Lower leg skin (tissue), 4 donors: ENCODE data around the gene HEATR5A. TPM values are rescaled to one million over a fixed set of nuclear protein-coding genes. Genes with fewer than 3 reads are reported as not detected.
"Not testable (repeated sequence)": the region's sequence is repeated elsewhere in the genome, so short reads cannot be mapped to it uniquely, and the experiment has no call there.

Experiments
- DNase-seq, 2 donors: peaks; one replicate each; pipeline ENCODE4 v3.0.0-alpha.2; 2019; ENCODE audit warnings: low spot score in 2 of 2
- H3K4me3 ChIP-seq: fragments of 200-600 bp; sonication (generic); 2 replicates; pipeline ENCODE4 v1.5.1; 2017; ENCODE audit warnings: mild to moderate bottlenecking, low read depth; ENCODE audit not compliant: poor library complexity, severe bottlenecking
- CTCF ChIP-seq, 3 donors: fragments of 450-650 bp; IDR thresholded peaks; one replicate each; pipeline ENCODE4 v1.5.1; 2016; ENCODE audit warnings: antibody characterized with exemption in 3 of 3, mild to moderate bottlenecking in 3 of 3, moderate library complexity in 2 of 3
- POLR2A ChIP-seq, 2 donors: fragments of 450-650 bp; IDR thresholded peaks; one replicate each; pipeline ENCODE4 v1.6.1; 2016 to 2017; ENCODE audit warnings: antibody characterized with exemption in 2 of 2, mild to moderate bottlenecking in 1 of 2, moderate library complexity in 1 of 2
- WGBS, 2 donors: methylation state at CpG; one replicate each; pipeline ENCODE4 v1.1.5; 2018; 5-methylcytosine and 5-hydroxymethylcytosine counted together
- intact Hi-C: fragments of 100-400 bp; cut with DNase I; formaldehyde crosslinking; loops from one replicate; pipeline ENCODE4 v1.15.0; 2023; ENCODE audit warnings: low total_unique reads
- total RNA-seq, 4 donors: library from RNA; depleted of rRNA; stranded (reverse); fragments of >200 nt; gene quantifications; one replicate each; pipeline ENCODE4 v1.1.0, GENCODE V29; 2016

The HEATR5A gene
- 10 to 100 TPM in 2 of 4 donors, 1 to 10 TPM in 2; 7.3 to 11.6 (median 9.8) TPM for total RNA-seq

- TF ChIP-seq POLR2A (IDR thresholded peaks at IDR 0.05) (no peak), CTCF (IDR thresholded peaks at IDR 0.05) (no peak)
- 4 to 6% methylated on average over 17 to 33 of the region's 56 CpGs for WGBS, 2 donors
- intact Hi-C loops: no loop called here
- peak; percentile 93 to 98 for DNase-seq
- H3K4me3 ChIP-seq: peak within 1 kb of the TSS; percentile 93
Measured at GRCh38 chr14:31420319-31421111, at the start of gene HEATR5A. HEATR5A (minus strand) TSS chr14:31420550; CDS start chr14:31402975, 17,575 bp downstream.

DNA sequence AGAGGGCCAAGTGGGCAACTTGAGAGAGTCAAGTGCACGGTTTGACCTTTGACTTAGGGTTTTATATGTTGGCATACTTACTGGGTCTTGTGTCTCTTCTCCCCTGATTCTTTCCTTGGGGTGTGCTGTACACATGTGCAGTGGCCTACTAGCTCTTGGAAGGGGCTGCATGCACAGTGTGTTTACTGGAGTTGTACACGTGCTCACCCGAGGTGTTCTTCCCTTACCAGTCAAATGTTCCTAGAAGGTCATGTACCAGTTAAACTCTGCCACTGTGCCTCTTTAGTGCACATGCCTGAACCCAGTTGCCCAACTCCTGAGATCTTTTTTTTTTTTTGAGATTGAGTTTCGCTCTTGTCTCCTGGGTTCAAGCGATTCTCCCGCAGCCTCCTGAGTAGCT, 46.2 kb upstream of the HEATR5A start:
- WGBS, 2 donors: 90 to 93% methylated on average over 6 of the region's 6 CpGs
- DNase-seq: no peak
- H3K4me3 ChIP-seq: no peak overlapping the region
- TF ChIP-seq CTCF (IDR thresholded peaks at IDR 0.05): no peak
- no peak for TF ChIP-seq POLR2A (IDR thresholded peaks at IDR 0.05)
- intact Hi-C loops: no loop called here

DNA sequence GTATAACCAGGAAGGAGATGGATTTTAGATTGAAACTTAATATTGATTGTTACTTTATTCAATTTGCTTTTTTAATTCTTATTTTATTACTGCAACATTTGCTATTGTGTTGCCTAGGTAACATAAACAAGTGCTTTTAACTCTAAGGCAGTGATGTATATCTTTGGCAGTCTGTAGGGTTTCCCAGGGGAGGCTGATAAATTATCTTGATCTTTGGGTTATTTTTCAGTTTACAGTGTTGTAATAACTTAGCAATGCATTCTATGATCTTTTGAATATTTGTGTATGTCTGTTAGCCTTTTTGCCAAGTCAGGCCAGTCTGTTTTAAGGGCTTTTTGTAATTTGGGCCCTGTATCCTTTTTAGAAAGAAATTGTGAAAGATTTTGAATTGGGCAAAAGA, 44.8 kb upstream of the HEATR5A start:
- no peak for DNase-seq
- intact Hi-C loops: no loop called here
- no peak for TF ChIP-seq POLR2A (IDR thresholded peaks at IDR 0.05)
- TF ChIP-seq CTCF (IDR thresholded peaks at IDR 0.05): no peak
- H3K4me3 ChIP-seq: no peak overlapping the region

DNA sequence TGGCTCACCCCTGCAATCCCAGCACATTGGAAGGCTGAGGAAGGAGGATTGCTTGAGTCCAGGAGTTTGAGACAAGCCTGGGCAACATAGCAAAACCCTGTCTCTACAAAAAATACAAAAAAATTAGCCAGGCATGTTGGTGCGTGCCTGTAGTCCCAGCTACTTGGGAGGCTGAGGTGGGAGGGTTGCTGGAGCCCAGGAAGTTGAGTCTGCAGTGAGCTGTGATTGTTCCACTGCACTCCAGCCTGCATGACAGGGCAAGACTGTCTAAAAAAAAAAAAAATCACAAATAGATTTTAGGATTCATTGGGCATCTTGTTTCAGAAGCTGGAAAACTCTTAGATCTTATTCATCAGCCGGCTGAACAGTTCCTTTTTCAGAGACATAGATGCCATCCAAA, 42.1 kb upstream of the HEATR5A start:
- intact Hi-C loops, H3K4me3 ChIP-seq, DNase-seq: not testable (repeated sequence)
- WGBS, 2 donors: 54 to 56% methylated on average over 2 of the region's 2 CpGs

DNA sequence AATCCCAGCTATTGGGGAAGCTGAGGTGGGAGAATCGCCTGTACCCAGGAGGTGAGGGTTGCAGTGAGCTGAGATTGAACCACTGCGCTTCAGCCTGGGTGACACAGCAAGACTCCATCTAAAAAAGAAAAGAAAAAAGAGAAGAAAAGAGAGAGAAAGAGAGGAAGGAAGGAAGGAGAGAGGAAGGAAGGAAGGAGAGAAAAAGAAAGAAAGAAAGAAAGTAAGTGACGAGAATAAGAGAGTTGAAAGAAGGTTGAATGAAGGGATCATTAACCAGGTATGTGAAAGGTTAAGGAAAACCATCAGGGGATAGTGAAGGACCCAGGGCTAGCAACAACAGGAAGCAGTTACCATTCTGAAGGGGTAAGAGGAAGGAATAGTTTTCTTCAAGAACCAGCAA, 41.2 kb upstream of the HEATR5A start:
- 88 to 94% methylated on average over 3 of the region's 3 CpGs for WGBS, 2 donors
- intact Hi-C loops: no loop called here
- no peak for DNase-seq
- no peak for TF ChIP-seq CTCF (IDR thresholded peaks at IDR 0.05)
- TF ChIP-seq POLR2A (IDR thresholded peaks at IDR 0.05): no peak
- H3K4me3 ChIP-seq: no peak overlapping the region

GRCh38 chr14:31457665-31458659, 37.6 kb upstream of the HEATR5A start:
- H3K4me3 ChIP-seq: no peak overlapping the region
- no peak for DNase-seq
- intact Hi-C loops: no loop called here
- no peak for TF ChIP-seq POLR2A (IDR thresholded peaks at IDR 0.05)
- TF ChIP-seq CTCF (IDR thresholded peaks at IDR 0.05): peak in 1 of 3 donors; percentile 85
- 42 to 44% methylated on average over 11 of the region's 11 CpGs for WGBS, 2 donors
